ENCODE results near the gene ARSG. TPM values are rescaled to one million over a fixed set of nuclear protein-coding genes. Genes with fewer than 3 reads are reported as not detected.
A peak's percentile ranks its signal among the peaks of the same experiment; 100 is the strongest.

Gene ARSG
- total and polyA plus RNA-seq, 9 of the 15 experiments (the other 6 are each of a cell fraction or from before 2014, with no cell fraction given) = 1.0 to 5.6 (median 1.8) TPM

GRCh38 chr17:68462381-68463210 is 171.3 kb downstream of the ARSG start (continued):
- no peak for TF ChIP-seq SIN3A (IDR thresholded peaks at IDR 0.05; ENCODE audit: borderline replicate concordance in 2 of 2, control insufficient read depth in 1 of 2, low read depth in 2 of 2, low read length in 2 of 2)
- no peak for TF ChIP-seq HDGF (IDR thresholded peaks at IDR 0.05)
- no peak for TF ChIP-seq NFXL1 (CRISPR knock-in tag; IDR thresholded peaks at IDR 0.05)
- TF ChIP-seq CCNT2 (IDR thresholded peaks at IDR 0.05; ENCODE audit: borderline replicate concordance, extremely low read depth, insufficient read length, low read depth, low read length) = no peak
- no peak for TF ChIP-seq BDP1 (IDR thresholded peaks at IDR 0.05; ENCODE audit: insufficient read depth, insufficient read length)
- TF ChIP-seq NFYB (IDR thresholded peaks at IDR 0.05; ENCODE audit: extremely low read depth, insufficient read length) = no peak
- TF ChIP-seq TFAM (CRISPR knock-in tag; conservative IDR thresholded peaks at IDR 0.05) = no peak
- TF ChIP-seq ZNF609 (CRISPR knock-in tag; IDR thresholded peaks at IDR 0.05; ENCODE audit: borderline replicate concordance) = no peak
- no peak for TF ChIP-seq HMGN3 (IDR thresholded peaks at IDR 0.05; ENCODE audit: borderline replicate concordance, extremely low read depth, insufficient read length, low read depth, low read length)
- TF ChIP-seq ZNF174 (CRISPR knock-in tag; IDR thresholded peaks at IDR 0.05) = no peak
- peak; percentile 63 for TF ChIP-seq PRDM10 (IDR thresholded peaks at IDR 0.05; ENCODE audit: partially characterized antibody)
- no peak for TF ChIP-seq FOS (IDR thresholded peaks at IDR 0.05; ENCODE audit: extremely low read depth, insufficient read length)
- TF ChIP-seq ZNF239 (CRISPR knock-in tag; IDR thresholded peaks at IDR 0.05) = no peak
- TF ChIP-seq PKNOX1 (IDR thresholded peaks at IDR 0.05) = no peak
- TF ChIP-seq PCBP2 (IDR thresholded peaks at IDR 0.05; ENCODE audit: low read depth, low read length, poor library complexity, severe bottlenecking) = no peak
- TF ChIP-seq CREBBP (IDR thresholded peaks at IDR 0.05; ENCODE audit: low read depth, low read length) = no peak
- no peak for TF ChIP-seq SMAD2 (IDR thresholded peaks at IDR 0.05; ENCODE audit: low read depth, low read length)
- TF ChIP-seq HNRNPH1 (optimal IDR thresholded peaks at IDR 0.05; ENCODE audit: low read depth, low read length) = no peak
